GM21786 (cell line): ENCODE data around the gene GPR37L1.

Experiments
- ATAC-seq: cut with Tn5 transposase; IDR thresholded peaks from one replicate; pipeline ENCODE4 v1.9.1; 2021; ENCODE audit not compliant: unreplicated experiment

Gene GPR37L1

GRCh38 chr1:202122639-202123335 lies at the start of gene GPR37L1:
Gene GPR37L1, plus strand, starts transcription at chr1:202122917. Its CDS starts 47 bp downstream, at chr1:202122964.
- no peak for ATAC-seq

DNA sequence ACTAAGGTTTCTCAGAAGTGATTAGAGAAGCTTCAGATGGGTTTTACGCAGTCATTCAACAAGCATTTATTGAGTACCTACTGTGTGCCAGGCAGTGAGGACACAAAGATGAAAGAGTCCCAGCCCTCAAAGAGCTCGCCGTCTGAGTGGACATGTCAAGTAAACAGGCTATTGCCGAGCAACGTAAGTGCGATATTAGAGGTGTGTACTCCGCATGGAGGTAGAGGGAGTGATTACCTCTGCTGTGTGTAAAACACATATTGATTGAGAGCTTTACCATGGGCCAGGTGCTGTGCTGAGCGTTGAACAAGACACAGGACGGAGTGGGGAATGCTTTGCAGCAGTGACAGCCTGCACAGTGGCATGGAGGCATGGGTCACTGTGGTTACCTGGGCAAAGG lies 49.5 kb upstream of the GPR37L1 start:
- no peak for ATAC-seq

GRCh38 chr1:202074985-202075384 lies 47.7 kb upstream of the GPR37L1 start:
- no peak for ATAC-seq

DNA sequence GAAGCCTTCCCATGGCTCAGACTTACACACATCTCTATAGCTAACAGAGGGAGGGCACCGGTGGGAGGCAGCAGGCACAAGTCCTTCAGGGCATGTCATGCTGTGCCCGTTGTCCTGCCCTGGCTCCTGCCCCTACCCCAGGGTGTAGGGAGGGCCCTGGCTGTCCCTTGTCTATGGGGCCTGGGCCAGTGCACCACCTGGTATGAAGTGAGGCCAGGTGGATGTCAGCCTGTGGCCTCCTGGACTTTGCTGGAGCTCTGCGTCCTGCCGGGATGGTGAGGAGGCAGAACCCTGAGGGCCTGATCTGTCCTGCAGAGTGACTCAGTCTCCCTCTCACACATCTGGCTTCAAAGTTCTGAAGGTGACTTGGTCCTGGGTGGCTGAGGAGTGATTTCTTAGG lies 47.3 kb upstream of the GPR37L1 start:
- no peak for ATAC-seq

- no peak for ATAC-seq
Measured at GRCh38 chr1:202076050-202076511, 46.6 kb upstream of the GPR37L1 start.

GRCh38 chr1:202078241-202078640 lies 44.5 kb upstream of the GPR37L1 start:
- no peak for ATAC-seq

GRCh38 chr1:202081992-202082391 lies 40.7 kb upstream of the GPR37L1 start:
- ATAC-seq: no peak

GRCh38 chr1:202084791-202085681 lies 37.7 kb upstream of the GPR37L1 start:
- no peak for ATAC-seq

- no peak for ATAC-seq
Measured at GRCh38 chr1:202085682-202086373, 36.9 kb upstream of the GPR37L1 start.

GRCh38 chr1:202086579-202087350 lies 36.0 kb upstream of the GPR37L1 start:
- no peak for ATAC-seq

GRCh38 chr1:202088206-202088605 lies 34.5 kb upstream of the GPR37L1 start:
- no peak for ATAC-seq

GRCh38 chr1:202090994-202091393 lies 31.7 kb upstream of the GPR37L1 start:
- ATAC-seq: no peak

DNA sequence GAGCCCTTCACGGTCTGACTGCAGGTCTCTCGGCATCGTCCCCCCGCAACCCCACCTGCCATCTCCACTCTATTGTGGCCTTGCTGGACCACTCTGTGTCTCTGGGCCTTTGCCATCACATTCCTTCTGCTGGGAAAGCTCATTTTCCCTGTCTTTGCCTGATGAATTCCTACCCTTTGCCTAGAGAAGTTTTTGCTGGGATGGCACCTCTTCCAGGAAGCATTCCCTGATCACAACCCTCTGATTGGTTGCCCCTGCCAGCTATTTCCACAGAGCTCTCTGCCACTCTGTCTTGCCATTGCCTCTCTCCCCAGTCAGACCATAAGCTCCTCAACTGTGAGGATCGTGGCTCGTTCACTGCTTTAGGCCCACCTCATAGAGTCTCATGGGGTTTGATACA lies 28.9 kb upstream of the GPR37L1 start:
- ATAC-seq: no peak

- ATAC-seq: no peak
Measured at GRCh38 chr1:202101184-202101583, 21.5 kb upstream of the GPR37L1 start.

DNA sequence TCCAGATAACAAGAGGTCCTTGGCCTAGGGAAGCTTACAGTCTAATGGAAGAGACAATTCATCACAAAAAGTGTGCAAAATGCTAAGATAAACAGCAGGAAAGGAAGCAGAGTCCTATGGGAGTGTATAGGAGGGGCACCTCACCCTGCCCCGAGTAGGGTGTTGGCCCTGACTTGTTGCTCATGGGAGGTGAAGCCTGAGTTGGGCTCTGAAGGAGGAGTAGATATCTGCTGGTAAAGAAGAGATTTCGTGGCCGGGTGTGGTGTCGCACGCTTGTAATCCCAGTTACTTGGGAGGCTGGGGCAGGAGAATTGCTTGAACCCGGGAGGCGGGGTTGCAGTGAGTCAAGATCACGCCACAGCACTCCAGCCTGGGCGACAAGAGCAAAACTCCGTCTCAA lies 18.6 kb upstream of the GPR37L1 start:
- ATAC-seq: no peak

- ATAC-seq: no peak
Measured at GRCh38 chr1:202105571-202106339, 17.0 kb upstream of the GPR37L1 start.

DNA sequence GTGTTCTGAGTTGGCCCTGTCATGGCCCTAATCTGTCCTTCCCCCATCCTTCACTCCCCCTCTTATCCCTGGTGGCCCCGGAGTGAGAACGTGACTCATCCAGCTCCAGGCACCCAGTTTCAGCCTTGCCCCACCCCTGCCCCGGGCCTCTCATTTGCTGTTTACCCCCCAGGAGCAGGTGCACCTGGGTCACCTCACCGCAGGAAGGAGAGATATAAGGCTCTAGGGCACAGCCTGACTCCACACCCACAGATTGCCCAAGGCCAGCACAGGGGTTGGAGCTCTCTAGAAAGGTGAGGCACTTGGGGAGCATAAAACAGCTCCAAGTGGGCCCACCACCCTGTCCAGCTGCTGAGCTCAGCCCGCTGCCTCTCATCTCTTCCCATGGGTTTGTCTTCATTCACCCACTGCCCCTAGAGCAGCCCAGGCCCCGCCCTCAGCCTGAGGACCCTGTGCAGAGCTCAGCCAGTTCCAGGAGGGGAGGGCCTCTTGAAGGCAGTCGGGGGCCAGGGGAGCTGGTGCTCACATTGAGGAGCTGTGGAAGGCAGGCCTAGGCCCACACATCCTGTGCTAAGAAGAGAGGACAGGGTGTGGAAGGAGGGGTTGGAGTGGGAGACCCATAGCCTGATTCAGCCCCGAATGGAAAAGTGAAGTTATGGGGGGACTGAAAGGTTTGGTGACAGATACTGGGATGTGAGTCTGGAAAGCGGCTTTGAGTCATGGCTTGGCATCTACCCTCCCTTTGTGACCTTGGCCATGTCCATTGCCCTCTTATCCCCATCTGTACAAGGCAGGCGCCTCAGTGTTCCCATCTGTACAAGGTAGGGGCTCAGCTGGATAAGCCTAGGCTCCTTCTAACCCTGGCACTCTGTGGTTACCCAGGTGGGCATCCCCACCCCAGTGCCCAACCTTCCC lies 16.1 kb upstream of the GPR37L1 start:
- ATAC-seq: no peak

- no peak for ATAC-seq
Measured at GRCh38 chr1:202107321-202107761, 15.4 kb upstream of the GPR37L1 start.
